Spleen (tissue), 11 donors: Measurements from ENCODE around the gene GRM8. TPM values are rescaled to one million over a fixed set of nuclear protein-coding genes. Genes with fewer than 3 reads are reported as not detected.

Experiments
- DNase-seq: peaks from one replicate; pipeline ENCODE4 v3.0.0-alpha.2; 2020
- H3K27ac ChIP-seq, 8 donors: fragments of 200-600 bp; sonication (generic) in 7 of 8; 1 replicate in 4 of 8; 2 replicates in 4 of 8; pipeline versions ENCODE4 v1.5.0 to v1.8.0; 2016 to 2021; ENCODE audit warnings: inconsistent platforms in 4 of 8, mild to moderate bottlenecking in 4 of 8, moderate library complexity in 1 of 8
- H3K27me3 ChIP-seq, 7 donors: fragments of 200-600 bp; sonication (generic) in 6 of 7; replicated peaks in 1 of 7; 1 replicate in 4 of 7; 2 replicates in 3 of 7; pipeline versions ENCODE4 v1.5.0 to v1.8.0; 2016 to 2021; ENCODE audit warnings: inconsistent platforms in 3 of 7, mild to moderate bottlenecking in 1 of 7
- H3K36me3 ChIP-seq, 6 donors: fragments of 200-600 bp; sonication (generic) in 5 of 6; 1 replicate in 4 of 6; 2 replicates in 2 of 6; pipeline versions ENCODE4 v1.5.0 to v1.8.0; 2016 to 2021; ENCODE audit warnings: inconsistent platforms in 2 of 6
- H3K4me1 ChIP-seq, 6 donors: fragments of 200-600 bp; sonication (generic) in 5 of 6; 1 replicate in 3 of 6; 2 replicates in 3 of 6; pipeline versions ENCODE4 v1.5.0 to v1.8.0; 2016 to 2021; ENCODE audit warnings: inconsistent platforms in 3 of 6
- H3K4me3 ChIP-seq, 8 donors: fragments of 200-600 bp; sonication (generic) in 7 of 8; 1 replicate in 4 of 8; 2 replicates in 4 of 8; pipeline versions ENCODE4 v1.5.0 to v1.8.0; 2016 to 2021; ENCODE audit warnings: inconsistent platforms in 4 of 8, mild to moderate bottlenecking in 4 of 8, moderate library complexity in 2 of 8
- H3K9me3 ChIP-seq, 8 donors: fragments of 200-600 bp; sonication (generic) in 7 of 8; 1 replicate in 4 of 8; 2 replicates in 4 of 8; pipeline versions ENCODE4 v1.5.0 to v1.8.0; 2016 to 2021; ENCODE audit warnings: inconsistent platforms in 4 of 8
- POLR2A ChIP-seq, 3 donors: fragments of 450-650 bp; IDR thresholded peaks; one replicate each; pipeline ENCODE4 v1.5.1; 2017; ENCODE audit warnings: antibody characterized with exemption in 3 of 3, mild to moderate bottlenecking in 1 of 3
- POLR2AphosphoS5 ChIP-seq, 3 donors: sonication (generic); formaldehyde crosslinking; IDR thresholded peaks; one replicate each; pipeline ENCODE4 v1.5.1; 2017; ENCODE audit warnings: antibody characterized with exemption in 3 of 3
- WGBS, 5 donors: extraction: QIAGEN DNeasy Blood & Tissue Kit in 3 of 5; methylation state at CpG; one replicate each; pipeline versions ENCODE4 v1.1.5 to v1.1.7; 2013 to 2018; 5-methylcytosine and 5-hydroxymethylcytosine counted together
- intact Hi-C: fragments of 100-400 bp; cut with DNase I; formaldehyde crosslinking; loops from one replicate; pipeline ENCODE4 v1.15.0; 2023; ENCODE audit warnings: low total_unique reads
- polyA plus RNA-seq, 3 donors: library from polyadenylated mRNA; stranded (reverse); fragments of 200-250 nt; gene quantifications; one replicate each; pipeline ENCODE4 v1.2.1, GENCODE V29; 2013
- total RNA-seq, 7 donors: library from RNA; depleted of rRNA in 3 of 7; stranded (reverse); fragments of >200 nt in 3 of 7; fragmentation: NEBNext Ultra II Directional in 4 of 7; extraction: Animal tissue kit (Norgen Biotek cat#: 25700) in 4 of 7; gene quantifications; one replicate each; pipeline versions ENCODE4 v1.1.0 to v1.2.1, GENCODE V29; 2016 to 2021
- TF ChIP-seq, protein P1 (sequence below), 11 experiments: fragments of 200-600 bp in 7 of 11; fragments of 450-650 bp in 4 of 11; sonication (generic) in 4 of 11; IDR thresholded peaks in 8 of 11; conservative IDR thresholded peaks in 3 of 11; 1 replicate in 7 of 11; 2 replicates in 4 of 11; pipeline versions ENCODE4 v1.4.0 to v1.8.0; 2016 to 2021; ENCODE audit warnings: antibody characterized with exemption in 11 of 11, inconsistent platforms in 4 of 11, mild to moderate bottlenecking in 1 of 11
- donor health status: healthy with polysubstance abuse.
- donor health status: DM: no; HTN: no; CAD: no; lungs with moderate emphysema.
- donor health status: DM: no; HTN: no; CAD: no.
- donor health status: Bipolar disorder and iron deficiency.
- donor health status: healthy.
- donor health status: DM: no; HTN: no; CAD: no.
- donor health status: DM: yes; HTN: yes; CAD: no.

GRM8 gene
- total and polyA plus RNA-seq, 10 donors = 0.30 to 0.60 TPM; not detected in 8

- H3K36me3 ChIP-seq = no peaks in the 10 kb centered on the region
- H3K27ac ChIP-seq = no peak overlapping the region
- no peak for DNase-seq
- TF ChIP-seq POLR2A (IDR thresholded peaks at IDR 0.05) = no peak
- TF ChIP-seq, protein P1, sequence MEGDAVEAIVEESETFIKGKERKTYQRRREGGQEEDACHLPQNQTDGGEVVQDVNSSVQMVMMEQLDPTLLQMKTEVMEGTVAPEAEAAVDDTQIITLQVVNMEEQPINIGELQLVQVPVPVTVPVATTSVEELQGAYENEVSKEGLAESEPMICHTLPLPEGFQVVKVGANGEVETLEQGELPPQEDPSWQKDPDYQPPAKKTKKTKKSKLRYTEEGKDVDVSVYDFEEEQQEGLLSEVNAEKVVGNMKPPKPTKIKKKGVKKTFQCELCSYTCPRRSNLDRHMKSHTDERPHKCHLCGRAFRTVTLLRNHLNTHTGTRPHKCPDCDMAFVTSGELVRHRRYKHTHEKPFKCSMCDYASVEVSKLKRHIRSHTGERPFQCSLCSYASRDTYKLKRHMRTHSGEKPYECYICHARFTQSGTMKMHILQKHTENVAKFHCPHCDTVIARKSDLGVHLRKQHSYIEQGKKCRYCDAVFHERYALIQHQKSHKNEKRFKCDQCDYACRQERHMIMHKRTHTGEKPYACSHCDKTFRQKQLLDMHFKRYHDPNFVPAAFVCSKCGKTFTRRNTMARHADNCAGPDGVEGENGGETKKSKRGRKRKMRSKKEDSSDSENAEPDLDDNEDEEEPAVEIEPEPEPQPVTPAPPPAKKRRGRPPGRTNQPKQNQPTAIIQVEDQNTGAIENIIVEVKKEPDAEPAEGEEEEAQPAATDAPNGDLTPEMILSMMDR (IDR thresholded peaks at IDR 0.05 in 8 of 11, conservative IDR thresholded peaks at IDR 0.05 in 3 of 11) = no peak
- no peak for TF ChIP-seq POLR2AphosphoS5 (IDR thresholded peaks at IDR 0.05)
- H3K27me3 ChIP-seq = no peaks in the 10 kb centered on the region
- intact Hi-C loops = no loop called here
- peaks cover 0 to 9% (median 7%) of the 10 kb centered on the region in 8 donors for H3K9me3 ChIP-seq
- no peak overlapping the region for H3K4me3 ChIP-seq
- no peaks in the 10 kb centered on the region for H3K4me1 ChIP-seq
- WGBS, 5 donors = 77 to 91% (median 86%) methylated on average over 1 of the region's 1 CpG
These were observed 443.6 kb downstream of the GRM8 start for GRCh38 chr7:126809188-126809587.

GRCh38 chr7:126806614-126807013 is 446.1 kb downstream of the GRM8 start:
- no peaks in the 10 kb centered on the region for H3K4me1 ChIP-seq
- DNase-seq = peak; percentile 66
- 95 to 99% (median 97%) methylated on average over 12 to 31 of the region's 31 CpGs for WGBS, 5 donors

GRCh38 chr7:126805351-126805750 is 447.4 kb downstream of the GRM8 start:
- DNase-seq = no peak
- Histone ChIP-seq H3K36me3 (no peaks in the 10 kb centered on the region), H3K4me3 (no peak overlapping the region), H3K27me3 (no peaks in the 10 kb centered on the region), H3K27ac (no peak overlapping the region), H3K4me1 (no peaks in the 10 kb centered on the region), H3K9me3 (peaks cover 0 to 7% (median 0%) of the 10 kb centered on the region in 8 donors)
- WGBS, 5 donors = 95 to 100% (median 96%) methylated on average over 1 of the region's 1 CpG
- intact Hi-C loops = no loop called here
- no peak for TF ChIP-seq POLR2AphosphoS5 (IDR thresholded peaks at IDR 0.05)
- TF ChIP-seq POLR2A (IDR thresholded peaks at IDR 0.05) = no peak
- TF ChIP-seq, protein P1 (IDR thresholded peaks at IDR 0.05 in 8 of 11, conservative IDR thresholded peaks at IDR 0.05 in 3 of 11) = no peak

More at GRCh38 chr7:126806614-126807013, 446.1 kb downstream of the GRM8 start:
- no peak overlapping the region for H3K27ac ChIP-seq
- no peak overlapping the region for H3K4me3 ChIP-seq
- H3K9me3 ChIP-seq = peaks cover 0 to 16% (median 8%) of the 10 kb centered on the region in 8 donors
- H3K27me3 ChIP-seq = no peaks in the 10 kb centered on the region
- intact Hi-C loops = no loop called here
- no peaks in the 10 kb centered on the region for H3K36me3 ChIP-seq
- TF ChIP-seq, protein P1 (IDR thresholded peaks at IDR 0.05 in 8 of 11, conservative IDR thresholded peaks at IDR 0.05 in 3 of 11) = no peak
- no peak for TF ChIP-seq POLR2AphosphoS5 (IDR thresholded peaks at IDR 0.05)
- TF ChIP-seq POLR2A (IDR thresholded peaks at IDR 0.05) = no peak

- DNase-seq = no peak
- TF ChIP-seq POLR2AphosphoS5 (IDR thresholded peaks at IDR 0.05) (no peak), POLR2A (IDR thresholded peaks at IDR 0.05) (no peak)
- TF ChIP-seq, protein P1 (IDR thresholded peaks at IDR 0.05 in 8 of 11, conservative IDR thresholded peaks at IDR 0.05 in 3 of 11) = no peak
- Histone ChIP-seq H3K27ac (no peak overlapping the region), H3K4me3 (no peak overlapping the region), H3K4me1 (no peaks in the 10 kb centered on the region), H3K9me3 (peaks cover 0 to 7% (median 0%) of the 10 kb centered on the region in 8 donors), H3K36me3 (no peaks in the 10 kb centered on the region), H3K27me3 (no peaks in the 10 kb centered on the region)
- 45 to 61% (median 50%) methylated on average over 2 of the region's 2 CpGs for WGBS, 5 donors
- intact Hi-C loops = no loop called here
These were observed 448.1 kb downstream of the GRM8 start for GRCh38 chr7:126804604-126805003.
